ENCODE measurements around the gene RAB39B.

Gene RAB39B

DNA sequence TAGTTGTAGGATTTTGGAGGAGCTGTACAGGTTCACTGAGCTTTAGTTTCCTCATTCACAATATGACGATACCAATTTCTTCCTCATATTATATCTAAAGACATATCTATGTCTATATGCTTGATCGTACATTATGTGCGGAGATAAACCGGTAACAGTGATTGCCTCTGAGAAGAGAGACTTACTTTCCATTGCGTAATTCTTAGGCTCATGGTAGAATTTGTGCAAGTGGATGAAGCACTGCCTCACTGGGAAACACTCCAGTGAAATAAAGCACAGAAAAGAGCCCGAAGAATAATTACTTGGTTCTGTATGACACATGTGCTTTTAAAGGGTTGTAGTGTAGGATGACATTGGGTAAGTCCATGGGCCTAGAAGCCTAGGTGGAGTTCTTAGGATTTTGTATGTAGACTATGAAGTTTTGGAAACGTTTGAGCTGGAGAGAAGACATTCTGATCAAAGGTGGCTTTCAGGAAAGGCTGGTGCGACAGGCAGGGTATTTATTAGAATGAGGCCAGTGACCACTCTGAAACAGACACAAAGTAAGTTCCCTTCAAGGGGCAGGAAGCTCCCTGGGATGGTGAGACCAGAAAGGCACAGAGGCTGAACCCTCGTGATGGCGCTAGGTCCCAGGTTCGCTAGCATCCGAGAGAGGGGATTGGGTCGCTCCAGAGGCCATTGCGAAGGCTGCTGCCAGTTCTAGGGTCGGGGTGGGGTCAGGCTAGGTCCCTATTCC, 48.7 kb downstream of the RAB39B start:
- DNase-seq (ENCODE audit: low read depth, low spot score) = no peak

DNA sequence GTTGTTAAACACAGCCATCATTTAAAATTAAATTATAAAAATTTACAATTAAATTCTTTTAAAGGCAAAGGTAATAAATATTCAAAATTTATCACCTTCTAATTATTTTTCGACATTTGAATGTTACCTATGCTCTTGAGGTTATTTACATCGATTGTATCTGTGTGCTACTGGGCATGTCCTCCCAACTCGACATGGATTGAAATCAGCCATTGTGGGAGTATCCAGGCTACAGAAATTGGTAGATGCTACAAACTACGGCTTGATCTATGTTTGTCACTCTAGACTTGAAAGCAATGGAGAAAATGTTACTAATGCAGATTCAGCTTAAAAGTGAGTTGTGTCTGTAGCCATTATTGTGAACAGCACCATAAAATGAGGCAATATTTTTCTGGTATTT, 50.6 kb downstream of the RAB39B start:
- DNase-seq (ENCODE audit: low read depth, low spot score) = no peak

DNA sequence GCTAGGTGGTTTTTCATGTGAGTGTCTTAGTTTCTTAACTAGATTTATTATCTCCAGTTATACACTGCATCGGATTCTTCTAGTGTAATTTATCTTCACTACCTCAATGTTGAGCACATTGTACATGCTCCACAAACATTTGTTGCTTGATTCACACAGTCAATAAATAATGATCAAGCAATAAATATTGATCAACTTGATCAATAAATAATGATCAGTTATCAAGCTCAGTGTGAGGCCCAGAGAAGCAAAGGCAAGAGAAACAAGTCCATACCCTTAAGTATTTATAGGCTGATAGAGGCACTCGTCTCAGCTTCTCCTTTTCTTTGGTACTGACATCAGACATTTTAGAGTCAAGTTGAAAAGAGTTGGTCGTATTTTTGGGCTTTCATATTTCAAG, 53.1 kb downstream of the RAB39B start:
- no peak for DNase-seq (ENCODE audit: low read depth, low spot score)
